NCI-H1694 (cell line): ENCODE data around the gene EXOC2.
"Not testable (repeated sequence)": the region's sequence is repeated elsewhere in the genome, so short reads cannot be mapped to it uniquely, and the experiment has no call there.

Experiments
- DNase-seq: peaks from one replicate; lab custom pipeline; 2025; lab: John Stamatoyannopoulos, UW

Gene EXOC2

GRCh38 chr6:680666-681340, 12.1 kb downstream of the EXOC2 start:
- DNase-seq, result no peak

DNA sequence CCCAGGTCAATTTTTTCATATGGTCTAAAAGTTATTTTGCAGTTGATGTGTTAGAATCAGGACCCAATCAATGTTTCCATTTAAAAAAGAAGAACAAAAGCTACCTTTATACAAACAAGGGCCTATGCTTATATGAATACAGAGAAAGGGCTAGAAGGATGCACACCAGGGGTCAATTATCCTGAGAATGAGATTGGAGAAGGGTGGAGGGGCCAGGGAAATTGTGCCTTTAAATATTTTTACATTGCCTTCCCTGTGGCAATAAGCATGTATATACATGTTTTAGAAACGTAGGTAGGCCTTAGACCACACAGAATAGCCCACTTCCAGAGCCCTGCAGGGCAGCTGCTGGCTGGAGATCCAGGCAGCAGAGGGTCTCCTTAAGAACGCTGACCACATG, 12.7 kb downstream of the EXOC2 start:
- DNase-seq, result no peak

DNA sequence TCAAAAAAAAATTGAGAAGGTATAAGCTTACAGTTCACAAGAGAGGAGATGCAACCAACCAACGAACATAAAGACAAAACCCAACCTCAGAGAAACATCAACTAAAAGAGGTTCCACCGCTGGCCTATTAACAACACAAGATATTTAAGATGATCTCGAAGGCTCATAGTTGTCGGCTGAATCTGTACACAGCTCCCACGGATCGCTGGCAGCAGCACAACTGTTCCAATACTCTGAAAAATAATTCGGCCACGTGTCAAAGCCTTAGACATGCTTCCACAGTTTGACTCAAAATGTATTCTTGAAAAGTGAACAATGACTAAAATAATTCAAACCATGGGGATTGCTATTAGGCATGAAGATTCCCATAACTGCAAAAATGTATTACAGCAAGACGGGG, 13.7 kb downstream of the EXOC2 start:
- no peak for DNase-seq

- no peak for DNase-seq
These were observed 14.4 kb downstream of the EXOC2 start for GRCh38 chr6:678520-678919.

GRCh38 chr6:677919-678318, 15.0 kb downstream of the EXOC2 start:
- DNase-seq, result no peak

GRCh38 chr6:674956-675355, 18.0 kb downstream of the EXOC2 start:
- DNase-seq, result no peak

GRCh38 chr6:674406-674805, 18.5 kb downstream of the EXOC2 start:
- DNase-seq, result no peak

DNA sequence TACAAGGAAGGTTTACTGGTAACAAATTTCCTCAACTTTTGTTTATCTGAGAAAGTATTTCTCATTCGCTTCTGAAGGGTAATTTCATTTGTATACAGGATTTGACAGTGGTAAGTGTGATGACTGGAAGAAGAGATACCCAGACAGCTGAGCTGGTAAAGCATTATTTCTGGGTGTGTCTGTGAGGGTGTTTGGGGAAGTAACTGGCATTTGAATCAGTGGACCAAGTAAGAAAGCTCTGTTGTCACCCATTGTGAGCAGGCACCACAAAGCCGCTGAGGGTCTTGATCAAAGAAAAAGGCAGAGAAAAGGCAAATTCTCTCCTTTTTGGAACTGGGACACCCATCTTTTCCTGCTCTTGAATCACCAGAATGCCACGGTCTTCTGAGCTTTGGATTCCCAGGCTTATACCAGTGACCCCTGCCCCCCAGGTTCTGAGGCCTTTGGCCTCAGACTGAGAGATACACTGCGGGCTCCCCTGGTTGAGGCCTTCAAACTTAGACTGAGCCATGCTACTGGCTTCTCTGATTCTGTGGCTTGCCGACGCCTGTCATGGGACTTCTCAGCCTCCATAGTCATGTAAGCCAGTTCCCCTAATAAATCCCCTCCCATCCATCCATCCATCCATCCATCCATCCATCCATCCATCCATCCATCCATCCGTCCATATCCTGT, 25.5 kb downstream of the EXOC2 start:
- no peak for DNase-seq

- no peak for DNase-seq
These were observed 27.3 kb downstream of the EXOC2 start for GRCh38 chr6:665403-666267.

- DNase-seq, result not testable (repeated sequence)
These were observed 29.2 kb downstream of the EXOC2 start for GRCh38 chr6:663788-664187.

DNA sequence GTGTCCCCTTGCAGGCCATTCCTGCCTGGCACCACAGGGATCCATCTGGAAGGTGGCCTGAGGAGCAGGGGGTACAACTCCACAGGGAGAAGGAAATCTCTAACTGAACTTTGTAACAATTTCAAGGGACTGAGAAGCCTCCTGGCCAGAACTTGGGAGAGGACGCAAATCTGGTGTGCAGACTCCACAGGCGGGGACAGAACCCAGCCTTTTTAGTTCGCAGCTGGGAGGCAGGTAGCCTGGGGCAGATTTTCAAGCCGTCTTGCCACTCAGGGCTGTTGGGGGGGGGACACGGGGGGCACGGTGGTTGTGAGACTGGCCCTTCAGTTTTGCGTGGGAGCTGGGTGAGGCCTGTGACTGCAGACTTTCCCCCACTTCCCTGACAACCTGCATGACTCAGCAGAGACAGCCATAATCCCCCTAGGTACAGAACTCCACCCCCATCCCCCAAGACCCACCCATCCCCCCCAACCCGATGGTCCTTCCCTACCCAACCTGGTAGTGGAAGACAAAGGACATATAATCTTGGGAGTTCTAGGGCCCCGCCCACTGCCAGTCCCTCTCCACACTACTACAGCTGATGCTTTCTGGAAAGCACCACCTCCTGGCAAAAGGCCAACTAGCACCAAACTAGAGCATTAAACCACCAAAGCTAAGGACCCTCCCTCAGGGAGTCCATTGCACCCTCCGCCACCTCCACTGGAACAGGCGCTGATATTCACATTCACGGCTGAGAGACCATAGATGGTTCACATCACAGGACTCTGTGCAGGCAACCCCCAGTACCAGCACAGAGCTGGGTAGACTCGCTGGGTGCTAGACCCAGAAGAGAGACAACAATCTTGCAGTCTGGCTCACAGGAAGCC, 33.0 kb downstream of the EXOC2 start:
- DNase-seq, result no peak

DNA sequence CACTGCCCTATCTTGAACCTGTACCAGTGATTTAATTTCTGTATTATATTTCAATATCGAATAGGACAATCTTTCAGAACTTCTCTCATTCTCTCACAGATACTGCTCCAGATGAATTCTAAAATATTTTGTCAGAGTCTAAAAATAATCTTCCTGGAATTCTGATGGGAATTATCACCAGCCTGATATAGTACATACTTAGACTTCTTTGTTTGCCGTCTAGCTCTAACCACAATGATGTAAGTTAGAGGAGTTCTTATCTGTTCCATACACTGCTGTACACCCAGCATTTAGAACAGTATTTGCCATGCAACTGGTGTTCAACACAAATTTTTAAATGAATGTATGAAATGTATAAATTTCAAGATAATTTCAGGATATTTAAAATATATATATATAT, 34.7 kb downstream of the EXOC2 start:
- no peak for DNase-seq

- no peak for DNase-seq
These were observed 35.2 kb downstream of the EXOC2 start for GRCh38 chr6:657743-658142.

DNA sequence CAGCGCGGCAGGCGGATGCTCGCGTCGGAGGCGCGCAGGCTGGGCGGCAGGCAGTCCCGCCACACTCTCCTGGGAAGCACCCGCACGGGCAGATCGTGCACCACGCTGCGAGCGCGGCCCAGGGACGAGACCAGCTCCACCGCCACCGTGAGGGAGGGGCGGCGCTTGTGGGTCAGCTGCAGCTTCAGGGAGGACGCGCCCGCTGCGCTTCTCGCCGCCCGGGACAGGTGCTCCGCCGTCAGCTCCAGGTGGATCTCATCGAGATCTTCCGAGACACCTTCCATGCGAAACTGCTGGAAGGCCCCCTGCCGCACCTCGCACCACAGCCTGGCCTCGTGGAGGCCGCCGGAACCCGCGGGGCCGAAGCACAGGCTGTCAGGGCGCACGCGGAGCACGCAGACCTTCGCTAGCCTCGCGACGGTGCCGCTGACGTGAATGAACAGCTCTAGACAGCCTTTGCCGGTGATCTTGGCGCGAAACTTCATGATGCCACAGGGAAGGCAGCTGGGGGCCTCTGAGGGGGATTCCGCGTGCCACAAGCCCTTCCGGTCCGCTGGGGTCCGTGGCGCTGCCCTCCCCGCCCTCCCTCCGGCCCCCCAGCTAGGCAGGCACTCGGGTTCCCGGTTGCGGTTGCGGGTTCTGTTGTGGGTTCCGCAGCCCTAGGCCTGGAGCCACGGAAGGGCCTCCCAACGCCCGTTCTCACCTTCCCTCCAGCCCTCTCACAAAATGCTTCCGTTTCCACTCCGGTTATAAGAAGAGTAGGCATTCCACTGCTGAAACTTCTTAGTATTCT, 36.3 kb downstream of the EXOC2 start, which contains the start of gene HUS1B:
HUS1B (minus strand) TSS at position 641 of the 793 bp plus-strand sequence; CDS start at position 485, 156 bp downstream.
- DNase-seq, result no peak

DNA sequence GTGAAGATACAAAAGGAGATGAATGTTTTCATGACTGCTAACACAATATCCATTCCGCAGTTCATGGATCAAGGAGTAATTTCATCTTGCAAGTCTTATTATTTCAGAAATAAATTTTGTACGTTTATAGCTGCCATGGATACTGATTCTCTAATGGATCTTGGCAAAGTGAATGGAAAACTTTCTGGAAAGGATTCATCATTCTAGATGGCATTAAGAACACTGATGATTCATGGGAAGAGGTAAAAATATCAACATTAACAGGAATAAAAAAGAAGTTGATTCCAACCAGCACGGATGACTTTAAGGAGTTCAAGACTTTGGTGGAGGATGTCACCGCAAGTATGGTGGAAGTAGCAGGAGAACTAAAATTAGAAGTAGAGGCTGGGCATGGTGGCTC, 38.8 kb downstream of the EXOC2 start:
- no peak for DNase-seq

DNA sequence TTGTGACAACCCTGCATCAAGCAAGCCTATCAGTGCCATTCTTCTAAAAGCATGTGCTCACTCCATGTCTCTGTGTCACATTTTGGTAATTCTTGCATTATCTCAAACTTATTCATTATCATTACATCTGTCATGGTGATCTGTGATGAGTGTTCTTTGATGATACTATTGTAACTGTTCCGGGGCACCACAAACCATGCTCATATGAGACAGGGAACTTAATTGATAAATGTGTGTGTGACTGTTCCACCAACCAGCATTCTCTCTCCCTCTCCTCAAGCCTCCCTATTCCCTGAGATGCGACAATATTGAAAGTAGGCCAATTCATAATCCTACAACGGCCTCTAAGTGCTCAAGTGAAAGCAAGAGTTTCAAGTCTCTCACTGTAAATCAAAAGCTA, 40.1 kb downstream of the EXOC2 start:
- no peak for DNase-seq

DNA sequence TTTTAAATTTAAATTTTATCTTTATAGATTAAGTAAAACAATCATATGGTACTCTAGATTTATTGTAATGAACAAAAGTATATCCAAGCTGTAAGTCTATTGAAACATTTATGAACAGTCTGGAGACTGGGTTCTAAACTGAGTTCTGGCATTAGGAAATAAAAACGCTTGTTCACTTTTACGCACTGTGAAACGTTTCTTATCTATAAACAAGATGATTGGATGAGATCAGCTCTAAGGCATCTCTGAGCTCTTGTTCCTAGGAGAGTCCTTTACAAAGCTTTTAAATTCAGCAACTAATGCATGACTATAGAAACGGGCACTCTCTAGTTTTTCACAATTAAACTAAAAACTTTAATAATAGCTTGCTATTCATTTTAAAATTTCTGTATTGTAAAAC, 42.8 kb downstream of the EXOC2 start:
- no peak for DNase-seq

- DNase-seq, result no peak
These were observed 50.1 kb downstream of the EXOC2 start for GRCh38 chr6:642805-643204.

DNA sequence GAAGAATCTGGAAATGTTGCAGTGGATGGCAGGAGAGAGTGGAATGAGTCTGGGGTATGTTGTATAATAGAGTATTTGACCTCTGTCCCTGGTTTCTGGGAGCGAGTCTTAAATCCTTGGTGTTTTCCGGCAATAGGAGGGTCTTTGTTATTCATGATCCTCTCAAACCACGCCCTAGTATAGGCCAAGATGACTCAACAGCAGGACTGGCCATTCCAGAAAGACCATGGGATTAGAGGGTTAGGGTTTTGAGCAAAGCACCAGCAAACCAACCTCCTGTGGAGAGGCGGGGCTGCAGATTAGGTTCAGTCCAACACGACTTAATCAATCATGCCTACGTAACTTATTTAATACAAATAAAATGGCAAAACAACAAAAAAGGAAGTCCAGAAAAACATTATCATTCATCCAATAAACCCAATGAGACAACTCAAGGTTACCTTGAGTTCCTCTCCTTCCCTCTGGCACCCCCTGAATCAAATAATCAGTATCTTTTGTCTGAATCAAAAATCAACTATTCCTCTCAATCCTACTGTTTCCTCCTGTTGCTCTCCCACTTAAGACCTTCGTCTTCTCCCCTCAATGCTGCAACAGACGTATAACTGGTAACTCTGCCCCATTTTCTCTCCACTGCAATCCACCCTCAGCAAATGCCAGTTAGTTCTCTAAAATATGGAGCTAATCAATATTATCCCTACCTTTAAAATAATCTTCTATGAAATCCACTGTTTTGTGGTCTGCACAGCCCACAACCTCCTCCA, 51.5 kb downstream of the EXOC2 start:
- no peak for DNase-seq

- no peak for DNase-seq
These were observed 56.5 kb downstream of the EXOC2 start for GRCh38 chr6:636488-636887.
